Tibial nerve (tissue), 4 donors: ENCODE data around the gene ACP2. TPM values are rescaled to one million over a fixed set of nuclear protein-coding genes. Genes with fewer than 3 reads are reported as not detected.

Experiments used
- DNase-seq, 2 donors: peaks; one replicate each; pipeline ENCODE4 v3.0.0-alpha.2; 2019; ENCODE audit warnings: low spot score in 2 of 2
- H3K27ac ChIP-seq, 4 donors: fragments of 200-600 bp; sonication (generic) in 3 of 4; one replicate each; pipeline ENCODE4 v1.5.1; 2017 to 2019; ENCODE audit warnings: mild to moderate bottlenecking in 1 of 4
- H3K27me3 ChIP-seq, 2 donors: fragments of 200-600 bp; sonication (generic) in 1 of 2; one replicate each; pipeline versions ENCODE4 v1.5.1 to v1.6.0; 2017 to 2019
- H3K36me3 ChIP-seq, 3 donors: fragments of 200-600 bp; sonication (generic); one replicate each; pipeline ENCODE4 v1.5.1; 2018 to 2019
- H3K4me1 ChIP-seq, 4 donors: fragments of 200-600 bp; sonication (generic) in 3 of 4; one replicate each; pipeline ENCODE4 v1.5.1; 2017 to 2019
- H3K4me3 ChIP-seq, 4 donors: fragments of 200-600 bp; sonication (generic) in 3 of 4; one replicate each; pipeline ENCODE4 v1.5.1; 2017 to 2019; ENCODE audit warnings: mild to moderate bottlenecking in 1 of 4, moderate library complexity in 1 of 4
- H3K9me3 ChIP-seq, 4 donors: fragments of 200-600 bp; sonication (generic) in 3 of 4; one replicate each; pipeline ENCODE4 v1.5.1; 2017 to 2019
- EP300 ChIP-seq, 2 donors: sonication (generic); formaldehyde crosslinking; IDR thresholded peaks; one replicate each; pipeline ENCODE4 v1.6.1; 2017; ENCODE audit warnings: antibody characterized with exemption in 2 of 2, mild to moderate bottlenecking in 1 of 2
- POLR2A ChIP-seq, 2 donors: fragments of 450-650 bp; IDR thresholded peaks; one replicate each; pipeline ENCODE4 v1.6.1; 2017; ENCODE audit warnings: antibody characterized with exemption in 2 of 2, mild to moderate bottlenecking in 2 of 2, moderate library complexity in 2 of 2
- WGBS, 2 donors: methylation state at CpG; one replicate each; pipeline ENCODE4 v1.1.5; 2018; 5-methylcytosine and 5-hydroxymethylcytosine counted together
- total RNA-seq, 4 donors: library from RNA; depleted of rRNA; stranded (reverse); fragments of >200 nt; gene quantifications; one replicate each; pipeline ENCODE4 v1.1.0, GENCODE V29; 2016
- TF ChIP-seq, protein P1 (sequence below), 5 experiments: fragments of 200-600 bp in 3 of 5; fragments of 450-650 bp in 2 of 5; sonication (generic) in 3 of 5; IDR thresholded peaks; one replicate each; pipeline ENCODE4 v1.5.1; 2016 to 2019; ENCODE audit warnings: antibody characterized with exemption in 5 of 5, mild to moderate bottlenecking in 3 of 5, moderate library complexity in 2 of 5

Gene ACP2
- total RNA-seq, 4 donors from 2014 or later, result 38.5 to 88.1 (median 58.8) TPM

DNA sequence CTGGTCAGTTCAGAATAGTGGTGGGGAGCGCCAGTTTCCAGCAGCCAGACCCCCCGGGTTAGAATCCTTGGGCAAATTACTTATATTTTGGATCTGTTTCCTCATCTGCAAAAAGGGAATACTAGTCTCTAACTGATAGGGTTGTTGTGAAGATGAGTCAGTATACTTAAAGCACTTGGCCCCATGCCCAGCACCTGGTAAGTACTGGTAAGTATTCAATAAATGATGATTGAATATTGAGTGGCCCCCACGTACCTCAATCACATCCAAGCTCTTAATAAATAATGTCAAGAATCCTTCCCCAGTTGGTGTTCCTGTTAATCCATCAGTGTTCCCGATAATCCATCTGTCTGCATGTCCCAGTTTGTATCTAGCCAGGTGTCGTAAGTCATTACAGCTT lies 12.1 kb downstream of the ACP2 start:
- 73 to 90% methylated on average over 5 of the region's 5 CpGs for WGBS, 2 donors
- Histone ChIP-seq H3K9me3 (no peaks in the 10 kb centered on the region), H3K4me3 (no peak overlapping the region), H3K27me3 (no peaks in the 10 kb centered on the region), H3K4me1 (peaks cover 0 to 20% (median 2%) of the 10 kb centered on the region in 4 donors), H3K27ac (peak overlapping the region in 1 of 4 donors; percentile 56), H3K36me3 (peaks cover 0 to 66% (median 11%) of the 10 kb centered on the region in 3 donors)
- TF ChIP-seq EP300 (IDR thresholded peaks at IDR 0.05), result no peak
- TF ChIP-seq POLR2A (IDR thresholded peaks at IDR 0.05), result no peak
- TF ChIP-seq, protein P1, sequence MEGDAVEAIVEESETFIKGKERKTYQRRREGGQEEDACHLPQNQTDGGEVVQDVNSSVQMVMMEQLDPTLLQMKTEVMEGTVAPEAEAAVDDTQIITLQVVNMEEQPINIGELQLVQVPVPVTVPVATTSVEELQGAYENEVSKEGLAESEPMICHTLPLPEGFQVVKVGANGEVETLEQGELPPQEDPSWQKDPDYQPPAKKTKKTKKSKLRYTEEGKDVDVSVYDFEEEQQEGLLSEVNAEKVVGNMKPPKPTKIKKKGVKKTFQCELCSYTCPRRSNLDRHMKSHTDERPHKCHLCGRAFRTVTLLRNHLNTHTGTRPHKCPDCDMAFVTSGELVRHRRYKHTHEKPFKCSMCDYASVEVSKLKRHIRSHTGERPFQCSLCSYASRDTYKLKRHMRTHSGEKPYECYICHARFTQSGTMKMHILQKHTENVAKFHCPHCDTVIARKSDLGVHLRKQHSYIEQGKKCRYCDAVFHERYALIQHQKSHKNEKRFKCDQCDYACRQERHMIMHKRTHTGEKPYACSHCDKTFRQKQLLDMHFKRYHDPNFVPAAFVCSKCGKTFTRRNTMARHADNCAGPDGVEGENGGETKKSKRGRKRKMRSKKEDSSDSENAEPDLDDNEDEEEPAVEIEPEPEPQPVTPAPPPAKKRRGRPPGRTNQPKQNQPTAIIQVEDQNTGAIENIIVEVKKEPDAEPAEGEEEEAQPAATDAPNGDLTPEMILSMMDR (IDR thresholded peaks at IDR 0.05), result no peak
- no peak for DNase-seq

DNA sequence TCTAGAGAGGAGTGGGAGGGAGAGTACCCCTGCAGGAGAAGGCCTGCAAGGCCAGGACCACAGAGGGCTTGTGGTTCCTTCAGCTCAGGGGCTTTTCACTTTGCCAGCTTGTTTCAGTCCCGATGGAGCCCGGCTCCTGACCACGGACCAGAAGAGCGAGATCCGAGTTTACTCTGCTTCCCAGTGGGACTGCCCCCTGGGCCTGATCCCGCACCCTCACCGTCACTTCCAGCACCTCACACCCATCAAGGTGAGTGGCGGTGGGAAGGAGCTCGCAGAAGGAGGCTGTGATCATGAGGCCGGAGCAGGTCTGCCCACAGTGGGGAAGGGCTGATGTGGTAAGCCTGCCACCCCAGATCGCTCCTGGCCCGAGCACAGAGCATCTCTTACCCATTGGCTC lies 13.5 kb downstream of the ACP2 start:
- peaks cover 0 to 61% (median 7%) of the 10 kb centered on the region in 3 donors for H3K36me3 ChIP-seq

DNA sequence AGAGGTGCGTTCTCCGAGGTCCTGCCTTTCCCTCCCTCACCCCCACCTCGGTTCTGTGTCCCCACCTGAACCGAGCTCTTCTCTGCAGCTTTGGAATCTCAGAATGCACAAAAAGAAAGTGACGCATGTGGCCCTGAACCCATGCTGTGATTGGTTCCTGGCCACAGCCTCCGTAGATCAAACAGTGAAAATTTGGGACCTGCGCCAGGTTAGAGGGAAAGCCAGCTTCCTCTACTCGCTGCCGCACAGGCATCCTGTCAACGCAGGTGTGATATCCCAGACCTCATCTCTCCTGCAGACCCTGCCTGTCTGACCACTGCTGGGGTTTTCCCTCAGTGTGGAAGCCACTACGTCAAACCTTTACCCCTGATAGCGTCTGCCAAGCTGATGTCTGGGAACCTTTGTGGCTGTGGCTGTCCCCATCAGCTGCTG lies 13.9 kb downstream of the ACP2 start:
- Histone ChIP-seq H3K4me3 (no peak overlapping the region), H3K4me1 (peaks cover 0 to 20% (median 2%) of the 10 kb centered on the region in 4 donors), H3K27ac (peak overlapping the region in 1 of 4 donors; percentile 29), H3K36me3 (peaks cover 0 to 61% (median 2%) of the 10 kb centered on the region in 3 donors), H3K9me3 (no peaks in the 10 kb centered on the region), H3K27me3 (no peaks in the 10 kb centered on the region)
- TF ChIP-seq POLR2A (IDR thresholded peaks at IDR 0.05), result no peak
- TF ChIP-seq, protein P1 (IDR thresholded peaks at IDR 0.05), result no peak
- no peak for TF ChIP-seq EP300 (IDR thresholded peaks at IDR 0.05)
- no peak for DNase-seq
- WGBS, 2 donors, result 63 to 74% methylated on average over 12 of the region's 12 CpGs

More for the DNA sequence above, 13.5 kb downstream of the ACP2 start:
- TF ChIP-seq, protein P1 (IDR thresholded peaks at IDR 0.05), result no peak
- TF ChIP-seq POLR2A (IDR thresholded peaks at IDR 0.05) (no peak), EP300 (IDR thresholded peaks at IDR 0.05) (no peak)
- H3K4me3 ChIP-seq, result no peak overlapping the region
- H3K4me1 ChIP-seq, result peaks cover 0 to 20% (median 2%) of the 10 kb centered on the region in 4 donors
- DNase-seq, result no peak
- 84 to 86% methylated on average over 12 of the region's 12 CpGs for WGBS, 2 donors
- no peaks in the 10 kb centered on the region for H3K27me3 ChIP-seq
- H3K27ac ChIP-seq, result no peak overlapping the region
- no peaks in the 10 kb centered on the region for H3K9me3 ChIP-seq

DNA sequence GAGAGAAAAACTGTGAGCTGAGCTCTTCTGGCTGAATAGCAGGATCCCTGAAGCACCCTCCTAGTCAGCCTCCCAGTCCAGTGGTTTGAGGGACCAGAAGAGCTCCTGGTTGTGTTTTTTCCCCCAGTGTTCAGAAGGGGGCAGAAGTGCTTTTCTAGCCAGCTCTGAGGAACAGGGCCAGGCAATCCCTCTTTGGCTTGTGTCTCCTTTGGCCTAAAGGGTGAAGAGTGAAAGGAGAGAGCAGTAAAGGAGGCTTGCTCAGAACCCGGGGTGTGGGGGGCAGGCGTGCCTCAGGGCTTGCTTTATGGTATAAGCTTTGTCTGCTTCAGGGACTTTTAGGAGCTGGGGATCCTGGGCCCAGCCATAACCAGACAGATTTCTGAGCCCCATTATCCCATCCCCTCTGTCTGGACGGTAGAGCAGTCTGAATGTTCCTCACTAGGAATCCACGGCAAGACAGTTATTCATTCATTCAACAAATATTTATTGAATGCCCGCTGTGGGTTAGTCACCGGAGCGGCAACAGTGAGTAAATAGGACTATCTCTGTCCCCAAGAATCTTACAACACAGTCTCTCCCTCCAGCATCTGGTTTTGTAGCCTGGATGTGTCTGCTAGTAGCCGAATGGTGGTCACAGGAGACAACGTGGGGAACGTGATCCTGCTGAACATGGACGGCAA lies 14.5 kb downstream of the ACP2 start:
- 37 to 42% methylated on average over 11 of the region's 11 CpGs for WGBS, 2 donors
- H3K4me3 ChIP-seq, result no peak overlapping the region
- no peaks in the 10 kb centered on the region for H3K9me3 ChIP-seq
- peaks cover 0 to 20% (median 2%) of the 10 kb centered on the region in 4 donors for H3K4me1 ChIP-seq
- H3K36me3 ChIP-seq, result peaks cover 0 to 59% (median 0%) of the 10 kb centered on the region in 3 donors
- TF ChIP-seq, protein P1 (IDR thresholded peaks at IDR 0.05), result peak in 2 of 5 experiments; percentile 33 to 56
- TF ChIP-seq EP300 (IDR thresholded peaks at IDR 0.05) (peak in 1 of 2 donors; percentile 27), POLR2A (IDR thresholded peaks at IDR 0.05) (no peak)
- H3K27me3 ChIP-seq, result no peaks in the 10 kb centered on the region
- DNase-seq, result no peak
- H3K27ac ChIP-seq, result peak overlapping the region in 3 of 4 donors; percentile 1 to 52 (median 29)

DNA sequence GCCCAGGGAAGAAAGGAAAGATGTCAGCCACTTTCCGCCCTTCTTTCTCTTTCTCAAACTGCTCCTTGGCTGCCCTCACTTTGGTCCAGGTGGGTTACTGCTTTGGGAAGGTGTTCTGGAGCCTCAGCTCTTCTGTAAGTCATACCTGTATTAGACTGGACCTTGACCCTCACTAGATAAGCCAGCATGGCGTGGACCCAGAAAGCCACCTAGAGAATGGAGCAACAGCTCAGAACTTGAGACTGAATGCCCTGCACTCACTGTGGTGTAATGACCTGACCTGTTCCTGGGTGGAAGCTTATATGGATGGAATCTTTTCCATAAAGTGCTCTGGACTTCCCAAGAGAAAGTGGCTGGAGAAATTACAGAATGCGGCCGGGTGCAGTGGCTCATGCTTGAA lies 15.6 kb downstream of the ACP2 start:
- Histone ChIP-seq H3K9me3 (no peaks in the 10 kb centered on the region), H3K27me3 (no peaks in the 10 kb centered on the region), H3K36me3 (peaks cover 0 to 58% (median 0%) of the 10 kb centered on the region in 3 donors), H3K4me3 (no peak overlapping the region), H3K27ac (no peak overlapping the region), H3K4me1 (peaks cover 0 to 17% (median 2%) of the 10 kb centered on the region in 4 donors)
- WGBS, 2 donors, result 95 to 97% methylated on average over 4 of the region's 4 CpGs
- no peak for DNase-seq
- TF ChIP-seq EP300 (IDR thresholded peaks at IDR 0.05), result no peak
- TF ChIP-seq POLR2A (IDR thresholded peaks at IDR 0.05), result no peak
- TF ChIP-seq, protein P1 (IDR thresholded peaks at IDR 0.05), result no peak
